Stimulated activated CD8-positive, alpha-beta memory T cell treated with anti-CD3 and anti-CD28 coated beads, Interleukin-7, amount 100 ng/mL, for 48 hours (primary cell): ENCODE data around the gene SCCPDH.

Experiments used
- DNase-seq, 2 donors: peaks; one replicate each; pipeline ENCODE4 v3.0.0-alpha.2; 2020; ENCODE audit warnings: low read depth in 1 of 2; ENCODE audit errors: extremely low read depth in 1 of 2

The SCCPDH gene

DNA sequence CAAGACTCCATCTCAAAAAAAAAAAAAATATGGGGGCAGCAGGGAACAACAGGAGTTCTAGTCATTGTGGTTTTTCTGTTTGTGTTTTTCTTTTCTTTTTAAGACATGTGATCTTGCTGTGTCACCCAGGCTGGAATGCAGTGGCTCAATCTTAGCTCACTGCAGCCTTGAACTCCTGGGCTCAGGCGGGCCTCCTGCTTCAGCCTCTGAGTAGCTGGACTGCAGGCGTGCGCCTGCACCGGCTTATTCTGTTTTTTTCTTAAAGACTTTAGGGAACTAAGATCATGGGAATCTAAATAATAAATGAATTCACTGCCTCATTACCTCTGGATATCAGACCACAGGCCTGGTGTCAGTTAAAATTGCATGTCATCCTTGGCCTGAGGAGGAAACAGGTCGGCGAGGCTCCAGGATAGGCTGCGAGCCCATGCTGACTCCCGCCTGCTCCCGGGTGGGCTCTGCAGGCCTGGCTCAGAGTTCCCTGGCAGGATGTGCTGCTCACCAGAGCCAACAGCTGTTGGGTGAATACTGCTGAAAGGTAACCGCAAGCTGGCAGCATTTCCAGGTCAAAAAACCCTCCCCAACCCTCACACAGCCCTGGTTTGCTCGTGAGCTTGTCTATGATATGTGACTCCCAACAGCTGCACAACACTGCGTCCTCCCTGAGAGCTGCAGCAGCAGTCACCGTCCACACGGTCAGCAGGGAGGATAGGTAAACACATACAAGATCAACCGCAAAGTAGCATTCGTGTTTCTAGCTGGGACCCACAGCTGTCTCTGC is 58.1 kb downstream of the SCCPDH start:
- no peak for DNase-seq

DNA sequence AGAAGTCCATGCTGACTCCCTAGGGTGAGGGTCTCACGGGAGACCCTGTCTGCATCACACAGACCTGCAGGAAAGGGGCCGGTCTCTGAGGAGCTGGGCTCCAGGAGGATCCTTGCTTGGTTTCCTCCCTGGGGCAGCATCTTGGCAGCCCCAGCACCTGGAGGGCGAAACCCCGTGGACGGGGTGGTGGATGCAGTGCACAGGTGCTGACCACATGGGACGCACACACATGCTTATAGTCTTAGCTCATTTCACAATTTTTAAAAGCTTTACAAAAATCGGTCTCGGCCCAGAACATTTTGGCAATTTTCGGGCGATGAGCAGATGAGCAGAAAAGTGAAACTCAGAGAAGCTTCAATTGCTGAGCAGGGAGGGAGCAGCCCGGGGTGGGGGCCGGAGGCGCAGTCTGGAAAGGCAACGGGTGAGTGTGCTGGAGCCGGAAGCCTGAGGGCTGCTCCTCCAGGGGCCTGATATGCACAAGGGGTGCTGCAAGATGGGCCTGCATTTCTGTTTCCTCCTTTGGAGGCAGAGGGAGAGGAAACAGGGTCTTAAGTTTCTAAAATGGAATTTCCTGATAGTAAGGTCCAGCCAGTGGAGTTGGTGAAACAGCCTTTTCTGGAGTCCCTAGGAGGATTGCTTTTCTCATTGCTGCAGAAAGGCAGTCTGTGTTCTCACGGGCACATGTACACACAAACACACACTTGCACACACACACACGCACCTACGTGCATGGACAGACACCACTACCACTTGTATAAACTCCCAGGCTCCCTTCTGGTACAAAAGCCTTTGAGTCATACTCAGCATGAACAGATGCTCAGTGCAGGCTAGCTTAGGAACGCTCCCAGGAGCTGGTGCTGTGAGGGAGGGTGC is 60.6 kb downstream of the SCCPDH start:
- DNase-seq: no peak

DNA sequence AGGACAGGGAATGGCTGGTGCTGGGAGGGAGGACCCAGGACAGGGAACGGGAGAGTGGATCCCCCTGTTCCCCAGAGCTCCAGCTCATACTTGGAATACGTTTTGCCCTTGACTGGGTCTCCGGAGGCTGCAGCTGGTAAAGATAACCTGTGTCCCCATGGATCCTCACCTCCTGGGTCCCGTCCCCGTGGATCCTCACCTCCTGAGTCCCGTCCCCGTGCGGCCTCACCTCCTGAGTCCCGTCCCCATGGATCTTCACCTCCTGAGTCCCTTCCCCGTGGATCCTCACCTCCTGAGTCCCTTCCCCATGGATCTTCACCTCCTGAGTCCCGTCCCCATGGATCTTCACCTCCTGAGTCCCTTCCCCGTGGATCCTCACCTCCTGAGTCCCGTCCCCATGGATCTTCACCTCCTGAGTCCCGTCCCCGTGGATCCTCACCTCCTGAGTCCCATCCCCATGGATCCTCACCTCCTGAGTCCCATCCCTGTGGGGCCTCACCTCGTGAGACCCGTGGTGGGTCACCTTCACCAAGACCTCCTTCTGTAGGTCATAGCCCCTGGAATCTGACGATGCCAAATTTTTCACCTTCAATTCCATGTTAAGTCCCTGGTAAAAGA is 61.4 kb downstream of the SCCPDH start:
- DNase-seq: no peak

DNA sequence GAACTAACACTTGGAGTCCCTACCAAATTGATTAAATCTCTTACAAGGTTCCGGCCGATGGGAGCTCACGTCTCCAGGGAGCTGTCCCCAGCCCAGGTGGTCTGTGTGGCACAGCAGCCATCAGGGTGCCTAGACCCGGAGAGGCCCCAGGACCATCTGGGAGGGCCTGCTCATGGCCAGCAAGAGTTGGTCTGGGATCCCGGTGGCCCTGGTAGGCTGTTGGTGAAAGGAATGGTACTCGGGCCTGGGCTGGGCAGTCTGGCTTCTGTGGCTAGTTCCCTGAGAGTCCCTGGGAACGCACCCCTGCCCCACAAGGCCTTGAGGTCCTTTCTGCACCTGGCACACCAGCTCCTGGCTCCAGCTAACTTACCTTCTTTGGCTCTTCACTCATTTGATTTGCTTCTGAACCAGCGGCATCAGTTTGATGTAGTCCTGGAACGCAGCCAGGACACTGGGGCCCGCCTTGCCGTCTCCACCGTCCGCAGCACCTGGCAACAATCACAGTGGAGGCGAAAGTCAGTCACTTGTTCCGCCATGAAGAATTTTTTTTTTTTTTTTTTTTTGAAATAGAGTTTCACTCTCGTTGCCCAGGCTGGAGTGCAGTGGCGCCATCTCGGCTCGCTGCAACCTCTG is 62.5 kb downstream of the SCCPDH start:
- no peak for DNase-seq

DNA sequence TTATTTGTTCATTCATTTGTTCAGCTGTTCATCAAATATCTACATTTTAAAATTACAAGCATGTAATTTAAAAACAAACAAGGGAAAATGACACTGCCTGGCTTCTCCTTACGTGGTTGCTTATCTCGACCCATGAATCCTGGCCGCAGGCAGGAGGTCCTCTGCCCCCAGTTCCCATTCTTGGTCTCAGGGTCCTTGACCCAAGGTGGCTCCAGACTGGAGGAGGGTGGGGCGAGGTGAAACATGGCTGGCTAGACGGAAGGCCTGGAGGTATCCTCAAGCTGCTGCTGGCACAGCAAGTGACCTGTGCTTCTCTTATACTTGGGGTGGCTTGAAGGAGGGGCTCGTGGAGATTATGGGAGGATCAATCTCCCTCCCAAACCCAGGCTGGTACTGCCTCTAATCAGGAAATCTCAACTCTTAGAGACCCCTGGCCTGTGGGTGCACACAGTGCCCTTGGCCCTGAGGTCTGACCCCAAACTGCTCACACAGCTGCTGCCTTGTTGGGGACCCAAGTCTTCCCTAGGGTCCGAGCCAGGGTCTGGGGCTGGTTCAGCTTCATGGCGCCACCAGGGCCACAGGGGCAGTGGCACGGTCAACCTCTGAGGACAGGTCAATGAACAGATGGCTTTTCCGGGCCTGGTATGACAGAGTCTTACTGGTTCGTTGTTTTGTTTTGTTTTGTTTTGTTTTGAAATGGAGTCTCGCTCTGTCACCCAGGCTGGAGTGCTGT is 63.7 kb downstream of the SCCPDH start:
- DNase-seq: no peak

DNA sequence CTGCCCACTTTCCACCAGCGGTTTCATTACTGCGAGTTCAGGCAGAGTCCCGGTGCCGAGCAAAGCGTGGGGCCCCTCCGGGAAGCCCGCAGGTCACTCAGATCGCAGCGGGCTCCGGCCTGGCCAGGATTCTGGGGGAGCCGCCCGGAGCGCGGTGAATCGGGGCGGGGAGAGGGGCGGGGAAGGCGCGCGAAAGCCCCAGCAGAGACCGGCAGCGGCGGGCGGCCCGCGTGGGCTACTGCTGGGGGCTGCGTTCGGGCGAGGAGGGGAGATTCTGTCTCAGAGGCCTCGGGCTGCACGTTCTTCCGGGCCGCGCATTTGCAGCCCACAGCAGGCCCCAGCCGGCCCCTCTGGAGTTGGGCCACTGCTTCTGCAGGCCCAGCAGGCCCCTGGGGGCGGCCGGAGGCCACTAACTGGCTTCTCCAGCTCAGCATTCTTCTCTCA is 64.7 kb downstream of the SCCPDH start:
- DNase-seq: no peak

DNA sequence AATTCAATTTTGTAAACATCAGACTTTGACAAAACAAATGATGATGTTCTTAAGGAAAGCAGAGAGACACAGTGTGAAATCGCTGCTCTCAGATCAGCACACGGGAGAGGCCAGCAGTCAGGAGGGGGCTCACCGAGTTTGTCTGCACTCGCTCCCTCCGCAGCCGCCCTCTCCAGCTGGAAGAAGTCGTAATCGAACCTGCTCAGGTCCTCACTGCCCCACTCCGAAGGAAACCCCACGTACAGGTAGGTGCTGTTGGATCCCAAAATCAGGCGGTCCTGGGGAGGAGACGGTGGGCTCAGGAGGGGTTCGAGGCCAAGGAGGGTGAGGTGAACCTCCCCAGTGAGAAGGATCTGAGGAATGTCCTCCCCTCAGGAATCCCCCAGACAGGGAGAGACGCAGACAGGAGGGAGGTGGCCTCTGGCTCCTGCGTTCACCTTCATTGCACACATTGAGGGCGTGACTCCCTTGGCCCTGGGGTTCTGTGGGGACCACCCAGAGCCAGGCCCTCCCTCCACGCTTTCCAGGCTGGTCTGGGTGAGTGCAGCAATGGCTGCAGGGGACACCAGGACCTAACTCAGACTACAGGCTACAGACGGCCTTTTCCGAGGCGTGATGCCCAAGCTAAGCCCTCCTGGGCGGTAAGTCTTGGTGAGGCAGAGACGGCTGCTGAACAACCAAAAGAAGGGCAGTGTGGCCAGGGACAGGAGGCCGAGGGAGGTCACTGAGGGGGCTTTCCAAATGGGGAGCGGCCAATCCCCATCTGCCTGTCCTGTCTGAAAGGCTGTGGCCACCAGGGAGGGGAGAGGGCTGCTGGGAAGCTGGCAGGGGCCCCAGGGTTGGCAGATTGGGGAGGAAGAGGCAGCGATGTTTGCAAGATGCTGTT is 65.5 kb downstream of the SCCPDH start:
- DNase-seq: no peak

DNA sequence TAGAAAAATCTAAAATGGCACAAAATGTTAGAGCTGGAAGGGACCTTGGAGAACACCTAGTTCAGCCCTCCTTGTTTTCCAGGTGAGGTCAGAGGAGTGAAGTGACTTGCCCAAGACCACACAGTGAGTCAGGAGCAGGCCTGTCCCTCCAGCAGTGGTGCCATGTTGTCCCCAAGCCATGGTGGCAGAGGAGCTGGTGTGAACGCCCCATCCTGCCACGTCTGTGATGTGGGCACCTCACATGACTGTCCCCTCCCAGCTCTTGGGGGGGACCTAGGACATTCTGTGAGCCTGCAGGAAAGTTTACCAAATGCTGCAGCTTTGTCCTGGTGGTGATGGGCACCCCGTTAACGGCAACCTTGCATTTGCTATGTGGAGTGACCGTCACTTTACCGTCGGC is 66.2 kb downstream of the SCCPDH start:
- DNase-seq: no peak

DNA sequence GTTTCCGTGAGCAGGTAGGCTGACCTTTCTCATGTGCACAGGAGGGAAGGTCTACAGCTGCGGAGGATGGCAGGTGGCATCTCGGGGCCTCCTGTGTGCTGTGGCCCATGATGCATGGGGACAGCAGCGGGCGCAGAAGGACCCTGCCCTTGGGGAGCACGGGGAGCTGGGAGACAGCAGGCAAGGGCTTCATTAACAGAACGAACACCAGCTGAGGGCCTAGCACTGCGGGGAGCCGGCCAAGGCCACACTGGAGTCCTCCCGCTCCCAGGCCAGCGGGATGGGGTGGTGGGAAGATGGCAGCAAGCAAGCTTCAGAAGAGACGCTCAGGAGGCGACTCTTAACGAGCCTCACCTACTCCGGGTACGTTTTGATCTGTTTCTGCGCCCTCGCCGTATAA is 66.6 kb downstream of the SCCPDH start:
- no peak for DNase-seq

DNA sequence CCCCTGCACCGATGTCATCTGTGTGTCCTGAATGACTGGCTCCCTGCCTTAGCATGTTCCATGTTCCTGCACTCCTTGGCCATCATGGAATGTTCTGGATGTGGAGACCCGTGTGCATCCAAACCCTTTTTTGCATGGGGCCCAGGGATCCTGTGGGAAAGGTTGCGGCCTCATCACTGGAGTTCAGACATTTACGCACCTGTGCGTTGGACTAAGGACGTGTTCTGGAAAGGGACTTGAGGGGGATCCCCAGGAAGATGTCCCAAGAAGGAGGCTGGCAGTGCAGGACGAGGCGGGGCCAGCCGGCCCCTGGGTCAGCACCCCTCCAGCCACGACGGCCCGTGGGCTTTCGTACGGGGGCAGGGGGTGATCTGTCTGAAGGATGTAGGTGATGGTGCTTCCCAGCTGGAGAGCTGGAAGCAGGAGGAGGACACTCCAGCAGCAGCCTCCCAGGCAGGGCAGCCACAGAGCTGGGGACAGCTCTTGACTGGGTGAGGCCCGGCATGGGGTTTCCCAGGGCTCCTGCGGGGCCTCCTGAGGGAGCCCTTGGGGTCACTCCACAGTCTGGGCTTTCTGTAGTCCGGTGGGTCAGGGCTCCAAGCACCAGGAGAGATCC is 67.2 kb downstream of the SCCPDH start:
- no peak for DNase-seq

DNA sequence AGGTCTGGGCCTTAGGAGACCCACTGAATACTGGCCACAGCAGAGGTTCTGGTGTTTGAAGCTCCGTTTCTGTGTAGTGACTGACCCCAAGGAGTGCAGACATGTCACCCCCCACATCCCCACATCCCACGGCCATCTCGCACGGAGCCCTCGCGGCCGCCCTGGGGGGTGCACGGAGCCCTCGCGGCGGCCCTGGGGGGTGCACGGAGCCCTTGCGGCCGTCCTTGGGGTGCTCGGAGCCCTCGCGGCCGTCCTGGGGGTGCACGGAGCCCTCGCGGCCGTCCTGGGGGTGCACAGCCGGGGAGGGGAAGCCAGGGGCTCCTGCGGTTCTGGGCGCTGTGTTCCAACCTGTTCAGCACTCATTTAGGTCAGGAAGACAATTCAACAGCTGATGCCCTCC is 68.4 kb downstream of the SCCPDH start:
- DNase-seq: no peak

DNA sequence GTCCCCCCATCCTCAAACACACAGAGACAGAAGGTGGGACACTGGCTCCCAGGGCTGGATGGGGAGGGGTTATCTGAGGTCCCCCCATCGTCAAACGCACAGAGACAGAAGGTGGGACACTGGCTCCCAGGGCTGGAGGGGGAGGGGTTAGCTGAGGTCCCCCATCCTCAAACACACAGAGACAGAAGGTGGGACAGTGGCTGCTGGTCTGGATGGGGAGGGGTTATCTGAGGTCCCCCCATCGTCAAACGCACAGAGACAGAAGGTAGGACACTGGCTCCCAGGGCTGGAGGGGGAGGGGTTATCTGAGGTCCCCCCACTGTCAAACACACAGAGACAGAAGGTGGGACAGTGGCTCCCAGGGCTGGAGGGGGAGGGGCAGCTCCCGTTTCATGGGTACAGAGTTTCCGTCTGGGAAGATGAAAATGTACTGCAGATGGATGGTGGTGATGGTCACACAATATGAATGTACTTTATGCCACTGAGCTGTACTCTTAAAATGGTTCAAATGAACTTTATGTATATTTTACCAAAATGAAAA is 69.2 kb downstream of the SCCPDH start:
- no peak for DNase-seq

DNA sequence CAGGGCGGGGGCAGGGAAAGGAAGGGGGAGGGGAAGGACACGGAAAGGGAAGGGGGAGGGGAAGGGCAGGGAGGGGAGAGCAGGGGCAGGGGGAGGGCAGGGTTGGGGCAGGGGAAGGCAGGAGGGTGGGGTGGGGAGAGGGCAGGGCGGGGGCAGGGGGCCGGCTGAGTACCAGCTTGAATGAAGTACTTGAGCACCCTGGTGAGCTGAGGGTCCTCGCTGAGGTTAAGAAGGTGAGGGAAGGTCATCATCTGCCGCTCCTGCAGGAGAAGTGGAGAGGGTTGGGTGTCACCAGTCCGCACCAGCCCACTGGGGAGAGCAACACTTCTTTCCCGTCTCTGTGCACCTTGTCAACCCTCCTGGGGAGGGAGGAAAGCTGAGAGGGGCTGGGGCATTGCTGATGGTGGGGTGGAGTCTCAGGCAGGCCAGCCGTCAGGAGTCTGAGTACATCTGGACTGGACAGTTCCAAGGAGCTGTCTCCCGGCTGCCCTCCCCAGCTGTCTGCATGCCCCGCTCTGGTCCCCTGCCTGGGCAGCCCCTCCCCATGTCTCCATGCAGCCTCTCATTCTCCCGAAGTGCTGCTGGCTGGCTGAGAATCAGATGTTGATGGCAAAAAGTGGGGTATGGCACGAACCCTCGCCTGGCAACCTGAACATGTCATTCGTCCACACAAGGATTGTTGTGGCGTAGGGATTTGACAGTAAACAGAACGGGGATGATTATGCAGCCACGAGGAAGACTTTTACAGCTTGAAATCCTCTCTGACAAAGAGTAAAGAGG is 70.0 kb downstream of the SCCPDH start:
- no peak for DNase-seq

DNA sequence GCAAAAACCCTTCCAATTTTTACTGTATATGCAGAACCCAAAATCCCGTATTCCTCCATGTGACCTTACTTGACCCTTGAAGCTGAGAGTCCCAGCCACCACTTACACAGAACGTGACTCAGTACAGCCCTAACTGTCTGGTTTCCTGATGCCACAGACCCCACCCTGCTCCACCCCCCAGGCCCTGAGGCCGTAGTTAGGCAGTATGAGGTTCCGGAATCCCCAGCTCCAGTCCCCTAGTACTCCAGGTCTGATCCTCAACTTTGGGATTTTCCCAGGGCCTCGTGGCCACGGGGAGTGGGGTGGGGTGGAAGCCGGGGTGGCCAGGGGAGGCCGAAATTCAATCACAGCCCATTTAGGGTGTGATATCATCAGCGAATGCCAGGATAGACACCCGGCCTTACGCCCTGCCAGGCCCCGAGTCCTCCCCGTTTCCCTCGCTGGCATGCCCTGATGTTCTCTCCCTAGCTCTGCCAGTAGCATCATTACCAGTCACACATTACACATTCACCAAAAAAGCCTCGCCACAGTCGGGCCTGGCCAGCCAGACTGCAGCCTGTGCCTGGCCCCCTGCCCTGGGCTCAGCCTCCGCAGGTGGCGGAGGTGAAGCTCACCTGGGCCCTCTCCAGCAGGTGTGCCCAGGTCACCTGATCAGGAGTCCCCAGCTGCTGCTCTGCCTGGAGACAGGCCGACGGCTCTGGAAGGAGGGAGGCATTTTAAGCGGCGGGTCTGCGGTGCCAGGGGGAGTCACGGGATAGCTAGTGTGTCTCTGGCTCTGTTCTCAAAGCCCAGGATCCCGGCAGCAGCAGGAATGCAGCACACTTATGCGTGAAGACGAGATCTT is 70.8 kb downstream of the SCCPDH start:
- DNase-seq: no peak

DNA sequence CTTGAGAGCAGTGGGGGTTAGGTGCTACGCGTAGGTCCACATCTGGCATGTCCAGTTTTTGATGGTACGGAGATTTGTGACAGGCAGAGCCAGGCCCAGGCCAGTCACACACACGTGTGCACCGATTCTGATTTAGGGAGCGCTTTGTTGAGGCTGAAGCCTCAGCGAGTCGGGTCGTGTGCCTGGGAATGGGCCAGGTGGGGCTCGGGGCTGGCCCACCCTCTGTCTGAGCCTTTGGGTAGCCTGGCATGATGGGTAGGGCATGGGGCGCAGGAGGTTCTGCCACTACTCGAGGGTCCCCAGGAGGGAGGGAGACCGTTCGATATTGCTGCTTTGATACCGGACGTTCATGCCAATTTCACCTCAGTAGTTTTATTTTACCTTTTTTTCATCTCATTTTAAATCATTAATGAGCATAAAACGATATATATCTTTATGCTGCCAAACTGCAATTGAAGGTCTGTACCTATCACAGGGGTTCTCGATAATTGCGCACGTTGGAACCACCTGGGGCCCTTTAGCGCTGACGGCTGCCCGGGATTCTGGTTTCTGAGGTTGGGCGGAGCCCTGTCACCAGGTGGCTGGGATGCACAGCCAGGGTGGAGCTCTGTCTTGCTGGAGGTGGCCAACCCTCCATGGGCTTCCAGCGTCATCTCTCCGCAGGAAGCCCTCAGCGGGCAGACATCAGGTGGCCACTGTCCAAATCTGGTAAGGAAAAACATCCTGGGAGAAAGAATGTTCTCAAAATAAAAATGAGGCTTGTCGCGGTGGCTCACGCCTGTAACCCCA is 71.9 kb downstream of the SCCPDH start:
- no peak for DNase-seq

DNA sequence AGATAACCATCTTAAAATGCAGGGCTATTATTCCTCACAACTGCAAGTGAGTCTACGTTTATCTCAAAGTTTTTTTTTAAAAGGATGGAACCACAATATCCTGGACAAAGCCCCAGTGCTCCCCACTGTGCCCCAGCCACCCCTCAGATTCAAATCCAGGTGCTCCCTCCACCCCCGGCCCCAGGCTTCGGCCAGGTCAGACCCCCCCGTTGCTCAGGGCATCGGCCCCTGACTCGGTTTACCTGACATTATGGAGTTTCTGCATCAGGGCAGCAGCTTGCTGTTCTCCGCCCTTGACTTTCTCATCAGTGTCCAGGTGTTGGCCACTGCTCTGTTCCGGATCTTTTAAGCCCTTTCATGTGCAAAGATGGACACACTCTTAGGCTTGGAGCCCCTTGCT is 72.9 kb downstream of the SCCPDH start:
- DNase-seq: no peak
